Measurements from ENCODE around the gene PCDHB8.
"Not testable (repeated sequence)": the region's sequence is repeated elsewhere in the genome, so short reads cannot be mapped to it uniquely, and the experiment has no call there.

DNA sequence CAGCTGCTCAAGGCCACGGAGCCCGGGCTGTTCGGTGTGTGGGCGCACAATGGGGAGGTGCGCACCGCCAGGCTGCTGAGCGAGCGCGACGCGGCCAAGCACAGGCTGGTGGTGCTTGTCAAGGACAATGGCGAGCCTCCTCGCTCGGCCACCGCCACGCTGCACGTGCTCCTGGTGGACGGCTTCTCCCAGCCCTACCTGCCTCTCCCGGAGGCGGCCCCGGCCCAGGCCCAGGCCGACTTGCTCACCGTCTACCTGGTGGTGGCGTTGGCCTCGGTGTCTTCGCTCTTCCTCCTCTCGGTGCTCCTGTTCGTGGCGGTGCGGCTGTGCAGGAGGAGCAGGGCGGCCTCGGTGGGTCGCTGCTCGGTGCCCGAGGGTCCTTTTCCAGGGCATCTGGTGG, 11.5 kb downstream of the PCDHB8 start:
- TF ChIP-seq, protein P1, sequence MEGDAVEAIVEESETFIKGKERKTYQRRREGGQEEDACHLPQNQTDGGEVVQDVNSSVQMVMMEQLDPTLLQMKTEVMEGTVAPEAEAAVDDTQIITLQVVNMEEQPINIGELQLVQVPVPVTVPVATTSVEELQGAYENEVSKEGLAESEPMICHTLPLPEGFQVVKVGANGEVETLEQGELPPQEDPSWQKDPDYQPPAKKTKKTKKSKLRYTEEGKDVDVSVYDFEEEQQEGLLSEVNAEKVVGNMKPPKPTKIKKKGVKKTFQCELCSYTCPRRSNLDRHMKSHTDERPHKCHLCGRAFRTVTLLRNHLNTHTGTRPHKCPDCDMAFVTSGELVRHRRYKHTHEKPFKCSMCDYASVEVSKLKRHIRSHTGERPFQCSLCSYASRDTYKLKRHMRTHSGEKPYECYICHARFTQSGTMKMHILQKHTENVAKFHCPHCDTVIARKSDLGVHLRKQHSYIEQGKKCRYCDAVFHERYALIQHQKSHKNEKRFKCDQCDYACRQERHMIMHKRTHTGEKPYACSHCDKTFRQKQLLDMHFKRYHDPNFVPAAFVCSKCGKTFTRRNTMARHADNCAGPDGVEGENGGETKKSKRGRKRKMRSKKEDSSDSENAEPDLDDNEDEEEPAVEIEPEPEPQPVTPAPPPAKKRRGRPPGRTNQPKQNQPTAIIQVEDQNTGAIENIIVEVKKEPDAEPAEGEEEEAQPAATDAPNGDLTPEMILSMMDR (IDR thresholded peaks at IDR 0.05 in 2 of 3, conservative IDR thresholded peaks at IDR 0.05 in 1 of 3; ENCODE audit: borderline replicate concordance in 1 of 3, insufficient read depth in 1 of 3, low read depth in 2 of 3, low read length in 2 of 3): not testable (repeated sequence)
- TF ChIP-seq CBX3 (IDR thresholded peaks at IDR 0.05; ENCODE audit: low read depth); POLR2A (IDR thresholded peaks at IDR 0.05; ENCODE audit: borderline replicate concordance, extremely low read depth, insufficient read depth, insufficient read length); EZH2 (IDR thresholded peaks at IDR 0.05); JUND (IDR thresholded peaks at IDR 0.05); POLR2AphosphoS5 (IDR thresholded peaks at IDR 0.05; ENCODE audit: low read depth, low read length); EZH2phosphoT487 (IDR thresholded peaks at IDR 0.05; ENCODE audit: borderline replicate concordance): not testable (repeated sequence)
- TF ChIP-seq, protein P2, sequence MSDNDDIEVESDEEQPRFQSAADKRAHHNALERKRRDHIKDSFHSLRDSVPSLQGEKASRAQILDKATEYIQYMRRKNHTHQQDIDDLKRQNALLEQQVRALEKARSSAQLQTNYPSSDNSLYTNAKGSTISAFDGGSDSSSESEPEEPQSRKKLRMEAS (IDR thresholded peaks at IDR 0.05): not testable (repeated sequence)
- TF ChIP-seq, protein P3, sequence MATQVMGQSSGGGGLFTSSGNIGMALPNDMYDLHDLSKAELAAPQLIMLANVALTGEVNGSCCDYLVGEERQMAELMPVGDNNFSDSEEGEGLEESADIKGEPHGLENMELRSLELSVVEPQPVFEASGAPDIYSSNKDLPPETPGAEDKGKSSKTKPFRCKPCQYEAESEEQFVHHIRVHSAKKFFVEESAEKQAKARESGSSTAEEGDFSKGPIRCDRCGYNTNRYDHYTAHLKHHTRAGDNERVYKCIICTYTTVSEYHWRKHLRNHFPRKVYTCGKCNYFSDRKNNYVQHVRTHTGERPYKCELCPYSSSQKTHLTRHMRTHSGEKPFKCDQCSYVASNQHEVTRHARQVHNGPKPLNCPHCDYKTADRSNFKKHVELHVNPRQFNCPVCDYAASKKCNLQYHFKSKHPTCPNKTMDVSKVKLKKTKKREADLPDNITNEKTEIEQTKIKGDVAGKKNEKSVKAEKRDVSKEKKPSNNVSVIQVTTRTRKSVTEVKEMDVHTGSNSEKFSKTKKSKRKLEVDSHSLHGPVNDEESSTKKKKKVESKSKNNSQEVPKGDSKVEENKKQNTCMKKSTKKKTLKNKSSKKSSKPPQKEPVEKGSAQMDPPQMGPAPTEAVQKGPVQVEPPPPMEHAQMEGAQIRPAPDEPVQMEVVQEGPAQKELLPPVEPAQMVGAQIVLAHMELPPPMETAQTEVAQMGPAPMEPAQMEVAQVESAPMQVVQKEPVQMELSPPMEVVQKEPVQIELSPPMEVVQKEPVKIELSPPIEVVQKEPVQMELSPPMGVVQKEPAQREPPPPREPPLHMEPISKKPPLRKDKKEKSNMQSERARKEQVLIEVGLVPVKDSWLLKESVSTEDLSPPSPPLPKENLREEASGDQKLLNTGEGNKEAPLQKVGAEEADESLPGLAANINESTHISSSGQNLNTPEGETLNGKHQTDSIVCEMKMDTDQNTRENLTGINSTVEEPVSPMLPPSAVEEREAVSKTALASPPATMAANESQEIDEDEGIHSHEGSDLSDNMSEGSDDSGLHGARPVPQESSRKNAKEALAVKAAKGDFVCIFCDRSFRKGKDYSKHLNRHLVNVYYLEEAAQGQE (IDR thresholded peaks at IDR 0.05; ENCODE audit: low read depth): not testable (repeated sequence)

All from HCT116 (cell line).